Heart left ventricle (tissue), 13 donors: ENCODE results near the gene BRD3OS.

Experiments
- CTCF ChIP-seq, 12 donors: fragments of 200-600 bp; sonication (generic) in 4 of 12; IDR thresholded peaks; one replicate each; pipeline versions ENCODE4 v1.5.0 to v1.8.0; 2018 to 2022; ENCODE audit warnings: antibody characterized with exemption in 12 of 12, mild to moderate bottlenecking in 5 of 12
- POLR2A ChIP-seq, 2 donors: fragments of 450-650 bp; IDR thresholded peaks; one replicate each; pipeline ENCODE4 v1.6.1; 2017; ENCODE audit warnings: antibody characterized with exemption in 2 of 2, mild to moderate bottlenecking in 2 of 2, moderate library complexity in 2 of 2
- donor health status: ischemic (EF 13 %, LVEDD 7.1; RV severe dilation, severe dysfunction).
- donor health status: DM: no; HTN: yes; CAD: no.
- donor health status: DM: no; HTN: no; CAD: no.
- donor health status: ischemic (EF 25% LVEDD 6.9; RV normal size, moderate dysfunction).
- donor health status: ischemic (EF 25% LVEDD 5.7; RV mildly dilated, moderate dysfunction).
- donor health status: ischemic (EF 35%, LVEDD 5.7; RV mildly dilated, moderate dysfunction).
- donor health status: nonischemic (EF 11% LVEDD 7.7; RV severe dilation, severe dysfunction).
- donor health status: DM: yes; HTN: yes; CAD: no.
- donor health status: PGD.
- donor health status: ischemic (EF 29% LVEDD 5.4; RV normal size, mild dysfunction).
- donor health status: nonischemic (EF 23%, LVEDD 6.1; RV moderate dilation, normal function).

- TF ChIP-seq CTCF (IDR thresholded peaks at IDR 0.05) (no peak), POLR2A (IDR thresholded peaks at IDR 0.05) (no peak)
Measured at GRCh38 chr9:134004131-134004873, 21.0 kb upstream of the BRD3OS start.
